ENCODE measurements around the gene RPS27A. TPM values are rescaled to one million over a fixed set of nuclear protein-coding genes. Genes with fewer than 3 reads are reported as not detected.
"Not testable (repeated sequence)": the region's sequence is repeated elsewhere in the genome, so short reads cannot be mapped to it uniquely, and the experiment has no call there.

Gene RPS27A
- total RNA-seq, 1 donor from 2014 or later = 443 TPM

DNA sequence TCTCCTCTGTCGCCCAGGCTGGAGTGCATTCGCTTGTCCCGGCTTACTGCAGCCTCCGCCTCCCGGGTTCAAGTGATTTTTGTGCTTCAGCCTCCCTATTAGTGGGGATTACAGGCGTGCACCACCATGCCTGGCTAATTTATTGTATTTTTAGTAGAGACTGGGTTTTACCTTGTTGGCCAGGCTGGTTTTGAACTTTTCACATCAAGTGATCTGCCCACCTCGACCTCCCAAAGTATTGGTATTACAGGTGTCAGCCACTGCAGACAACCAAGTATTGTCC is 1.1 kb downstream of the RPS27A start:
- no peak for ATAC-seq (ENCODE audit: poor library complexity)
- intact Hi-C loops (cut with DNase I) = no loop called here
- no peak for DNase-seq

DNA sequence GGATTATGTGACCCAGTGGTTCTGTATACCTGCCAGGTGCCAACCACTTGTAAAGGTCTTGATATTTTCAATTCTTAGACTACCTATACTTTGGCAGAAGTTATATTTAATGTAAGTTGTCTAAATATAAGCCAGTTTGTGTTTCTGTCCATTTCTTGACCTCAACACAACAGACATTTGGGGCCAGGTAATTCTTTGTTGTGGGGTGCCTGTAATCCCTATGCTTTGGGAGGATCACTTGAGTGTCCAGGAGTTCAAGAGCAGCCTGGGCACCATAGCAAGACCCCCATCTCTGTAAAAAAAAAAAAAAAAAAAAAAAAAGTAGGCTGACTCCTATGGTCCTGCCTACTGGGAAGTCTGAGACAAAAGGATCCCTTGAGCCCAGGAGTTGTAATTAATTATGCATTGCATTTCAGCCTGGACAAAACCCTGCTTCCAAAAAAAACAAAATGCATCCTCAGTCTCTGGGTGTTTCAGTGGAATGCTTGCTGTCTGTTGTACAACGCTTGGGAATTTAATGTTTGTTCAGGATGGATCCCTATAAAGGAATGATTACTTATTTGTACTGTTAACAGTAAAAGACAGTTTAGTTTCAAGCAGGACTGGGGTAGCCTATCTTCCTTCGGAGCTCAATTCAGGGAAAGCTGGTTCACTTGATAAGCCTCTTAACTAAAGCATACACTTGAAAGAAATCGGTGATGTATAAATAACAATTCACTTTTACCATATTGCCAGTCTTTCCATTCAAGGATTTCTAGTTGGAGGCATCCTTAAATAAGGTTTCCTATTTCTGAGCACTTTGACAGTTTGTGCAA is 3.4 kb downstream of the RPS27A start:
- ATAC-seq (ENCODE audit: poor library complexity) (no peak), DNase-seq (no peak)
- intact Hi-C loops (cut with DNase I) = no loop called here

DNA sequence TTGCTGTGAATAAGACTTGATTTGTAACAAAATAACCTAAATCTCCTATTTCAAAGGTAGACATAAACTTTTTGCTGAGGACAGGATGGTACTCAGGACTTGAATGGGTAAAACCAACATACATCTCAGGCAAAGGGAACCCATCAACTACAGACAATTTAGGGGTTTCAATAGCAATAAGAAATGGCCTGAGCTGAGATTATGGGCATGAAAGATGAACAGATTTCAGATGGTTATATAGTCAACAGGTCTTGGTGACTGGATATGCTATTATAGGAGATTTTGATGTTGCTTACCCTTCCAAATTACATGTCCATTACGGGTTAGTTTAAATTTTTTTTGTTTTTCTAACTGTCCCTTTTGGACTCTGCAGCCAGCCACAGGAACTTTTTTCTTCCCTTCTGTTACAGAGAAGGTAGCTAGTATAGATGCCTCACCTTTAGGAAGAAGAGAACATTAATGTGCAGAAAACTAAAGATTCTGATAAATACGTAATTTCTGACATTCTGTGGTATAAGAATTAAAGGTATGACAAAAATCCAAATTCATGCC is 4.6 kb downstream of the RPS27A start:
- intact Hi-C loops (cut with DNase I) = no loop called here
- no peak for ATAC-seq (ENCODE audit: poor library complexity)

DNA sequence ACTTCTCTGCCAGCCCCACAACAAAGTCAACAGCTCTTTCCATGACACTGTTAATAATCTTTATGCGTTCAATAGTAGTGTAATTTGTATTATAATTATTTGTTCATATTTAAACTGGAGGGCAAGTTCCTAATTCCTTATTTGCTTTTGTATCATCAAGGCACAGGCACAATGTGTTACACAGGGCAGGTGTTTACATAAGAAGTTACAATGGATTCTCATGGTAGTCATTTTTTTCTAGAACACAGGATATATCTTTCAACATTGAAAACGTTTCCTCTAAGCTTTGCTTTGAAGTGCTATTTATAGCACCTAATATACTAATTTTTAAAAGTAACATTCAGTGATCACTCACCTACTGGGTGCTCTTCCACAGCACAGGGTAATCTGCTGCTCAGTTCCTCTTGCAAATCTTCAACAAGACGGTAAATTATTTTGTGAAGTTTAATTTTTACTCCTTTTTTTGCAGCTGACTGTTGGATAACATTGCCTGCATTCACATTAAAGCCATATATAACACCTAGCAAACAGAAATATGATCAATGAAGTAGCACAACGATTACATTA is 7.3 kb downstream of the RPS27A start:
- intact Hi-C loops (cut with DNase I) = no loop called here
- ATAC-seq (ENCODE audit: poor library complexity) = no peak
- DNase-seq = no peak

More for the DNA sequence above, 4.6 kb downstream of the RPS27A start:
- DNase-seq = no peak

DNA sequence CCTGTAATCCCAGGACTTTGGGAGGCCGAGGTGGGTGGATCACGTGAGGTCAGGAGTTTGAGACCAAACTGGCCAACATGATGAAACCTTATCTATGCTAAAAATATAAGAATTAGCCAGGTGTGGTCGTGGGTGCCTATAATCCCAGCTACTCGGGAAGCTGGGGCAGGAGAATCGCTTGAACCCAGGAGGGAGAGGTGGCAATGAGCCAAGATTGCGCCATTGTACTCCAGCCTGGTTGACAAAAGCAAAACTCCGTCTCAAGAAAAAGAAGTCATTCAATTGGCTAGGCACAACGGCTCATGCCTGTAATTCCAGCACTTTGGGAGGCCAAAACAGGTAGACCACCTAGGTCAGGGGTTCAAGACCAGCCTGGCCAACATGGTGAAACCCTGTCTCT is 9.1 kb downstream of the RPS27A start:
- DNase-seq; ATAC-seq (ENCODE audit: poor library complexity); intact Hi-C loops (cut with DNase I): not testable (repeated sequence)

DNA sequence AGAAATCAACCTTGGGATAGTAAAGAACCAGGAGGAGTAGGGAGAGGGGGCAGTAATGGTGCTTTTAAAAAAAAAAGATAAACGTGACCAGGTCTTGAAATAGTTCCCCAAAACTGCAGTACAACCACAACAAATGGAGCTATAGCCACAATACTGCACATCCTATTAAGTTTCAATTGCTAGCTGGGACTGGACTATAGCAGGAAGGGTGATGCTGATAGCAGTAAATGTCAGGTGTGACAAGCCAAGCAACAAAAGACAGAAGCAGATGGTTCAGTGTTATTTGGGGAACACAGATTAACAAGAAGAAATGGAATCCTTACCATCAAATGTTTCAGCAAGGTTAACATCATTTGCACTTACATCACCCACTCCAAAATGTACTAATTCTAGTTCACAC is 10.1 kb downstream of the RPS27A start:
- ATAC-seq (ENCODE audit: poor library complexity) = no peak
- DNase-seq = no peak
- intact Hi-C loops (cut with DNase I) = no loop called here

DNA sequence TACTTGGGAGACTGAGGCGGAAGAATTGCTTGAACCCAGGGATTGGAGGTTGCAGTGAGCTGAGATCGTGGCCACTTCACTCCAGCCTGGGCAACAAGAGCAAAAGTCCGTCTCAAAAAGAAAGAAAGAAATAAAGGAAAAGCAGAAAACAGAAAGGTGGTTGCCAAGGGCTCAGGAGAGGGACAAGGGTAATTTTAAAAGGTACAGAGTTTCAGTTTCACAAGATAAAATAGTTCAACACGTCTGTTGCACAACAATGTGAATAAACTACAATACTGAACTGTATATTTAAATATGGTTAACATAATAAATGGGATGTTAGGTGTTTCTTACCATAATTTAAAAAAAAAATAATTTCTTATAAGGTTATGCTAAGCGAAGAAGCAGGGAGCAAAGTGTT is 12.9 kb downstream of the RPS27A start:
- intact Hi-C loops (cut with DNase I) = no loop called here
- ATAC-seq (ENCODE audit: poor library complexity) (no peak), DNase-seq (no peak)

DNA sequence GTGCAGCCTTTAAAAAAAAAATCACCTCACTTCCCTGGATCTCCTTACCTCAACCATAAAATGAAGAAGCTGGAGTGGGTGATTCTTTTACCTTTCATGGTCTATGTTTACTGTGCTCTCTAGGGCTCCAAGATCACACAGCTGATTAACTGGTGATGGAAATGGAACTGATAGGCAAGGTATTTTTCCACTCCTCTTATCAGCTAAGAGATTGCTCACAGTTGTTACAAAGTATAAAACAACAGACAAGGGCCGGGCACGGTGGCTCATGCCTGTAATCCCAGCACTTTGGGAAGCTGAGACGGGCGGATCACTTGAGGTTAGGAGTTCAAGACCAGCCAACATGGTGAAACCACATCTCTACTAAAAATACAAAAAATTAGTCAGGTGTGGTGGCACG is 14.5 kb downstream of the RPS27A start:
- no peak for ATAC-seq (ENCODE audit: poor library complexity)
- intact Hi-C loops (cut with DNase I) = no loop called here
- no peak for DNase-seq

DNA sequence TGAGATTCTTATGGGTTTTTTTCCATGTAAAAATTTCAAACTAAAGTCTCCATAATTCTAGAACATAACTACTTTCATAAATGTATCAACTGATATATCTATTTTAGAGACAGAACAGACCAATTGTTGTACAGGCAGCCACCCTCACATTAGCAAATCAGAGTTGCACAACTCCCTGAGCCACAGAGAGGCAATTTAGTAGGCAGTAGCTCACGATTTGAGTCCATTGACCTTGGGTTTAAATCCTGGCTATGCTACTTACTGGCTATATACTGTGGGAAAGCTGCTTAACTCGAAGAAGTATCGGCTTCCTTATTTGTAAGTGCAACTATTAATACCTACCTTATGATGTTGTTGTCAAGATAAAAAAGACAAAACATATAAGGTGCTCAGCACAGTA is 20.3 kb downstream of the RPS27A start:
- DNase-seq = no peak
- no peak for ATAC-seq (ENCODE audit: poor library complexity)
- intact Hi-C loops (cut with DNase I) = no loop called here

DNA sequence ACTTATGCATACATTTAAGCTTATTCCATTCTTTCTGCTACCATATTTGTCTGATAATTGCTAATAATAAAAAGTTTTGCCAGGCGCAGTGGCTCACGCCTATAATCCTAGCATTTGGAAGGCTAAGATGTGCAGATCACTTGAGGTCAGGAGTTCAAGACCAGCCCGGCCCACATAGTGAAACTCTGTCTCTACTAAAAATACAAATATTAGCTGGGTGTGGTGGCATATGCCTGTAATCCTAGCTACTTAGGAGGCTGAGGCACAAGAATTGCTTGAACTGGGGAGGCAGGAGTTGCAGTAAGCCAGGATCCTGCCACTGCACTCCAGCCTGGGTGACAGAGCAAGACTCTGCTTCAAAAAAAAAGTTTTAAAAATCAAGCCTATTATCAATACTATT is 27.1 kb downstream of the RPS27A start:
- intact Hi-C loops (cut with DNase I); DNase-seq; ATAC-seq (ENCODE audit: poor library complexity): not testable (repeated sequence)

DNA sequence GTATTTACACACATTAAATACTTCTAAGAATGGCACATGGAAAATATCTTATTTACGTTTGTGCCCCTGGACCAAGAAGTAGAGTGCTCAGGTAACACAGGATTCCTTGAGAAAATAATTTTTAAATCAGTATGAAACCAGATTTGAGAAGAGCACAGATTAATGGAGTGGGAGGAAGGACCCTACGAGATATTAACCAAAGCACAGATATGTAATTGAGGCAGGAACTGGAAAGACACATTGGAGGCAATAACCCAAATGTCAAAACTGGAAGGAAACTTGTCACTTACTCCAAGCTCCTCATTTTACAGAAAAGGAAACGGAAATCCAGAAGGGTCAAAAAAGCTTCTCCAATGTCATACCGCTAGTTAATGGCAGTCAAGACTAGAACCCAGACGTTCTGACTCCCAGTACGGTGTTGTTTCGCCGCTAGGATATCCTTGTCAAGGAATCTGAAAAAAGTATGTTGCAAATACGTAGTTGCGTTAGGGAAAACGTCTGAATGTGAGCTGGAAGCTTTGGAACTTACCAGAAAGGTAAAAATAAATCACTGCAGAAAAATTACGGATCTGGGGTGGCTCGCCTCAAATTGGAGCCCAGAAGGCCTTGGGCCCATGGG is 35.9 kb downstream of the RPS27A start:
- ATAC-seq (ENCODE audit: poor library complexity) = peak; percentile 5
- intact Hi-C loops (cut with DNase I) = no loop called here

DNA sequence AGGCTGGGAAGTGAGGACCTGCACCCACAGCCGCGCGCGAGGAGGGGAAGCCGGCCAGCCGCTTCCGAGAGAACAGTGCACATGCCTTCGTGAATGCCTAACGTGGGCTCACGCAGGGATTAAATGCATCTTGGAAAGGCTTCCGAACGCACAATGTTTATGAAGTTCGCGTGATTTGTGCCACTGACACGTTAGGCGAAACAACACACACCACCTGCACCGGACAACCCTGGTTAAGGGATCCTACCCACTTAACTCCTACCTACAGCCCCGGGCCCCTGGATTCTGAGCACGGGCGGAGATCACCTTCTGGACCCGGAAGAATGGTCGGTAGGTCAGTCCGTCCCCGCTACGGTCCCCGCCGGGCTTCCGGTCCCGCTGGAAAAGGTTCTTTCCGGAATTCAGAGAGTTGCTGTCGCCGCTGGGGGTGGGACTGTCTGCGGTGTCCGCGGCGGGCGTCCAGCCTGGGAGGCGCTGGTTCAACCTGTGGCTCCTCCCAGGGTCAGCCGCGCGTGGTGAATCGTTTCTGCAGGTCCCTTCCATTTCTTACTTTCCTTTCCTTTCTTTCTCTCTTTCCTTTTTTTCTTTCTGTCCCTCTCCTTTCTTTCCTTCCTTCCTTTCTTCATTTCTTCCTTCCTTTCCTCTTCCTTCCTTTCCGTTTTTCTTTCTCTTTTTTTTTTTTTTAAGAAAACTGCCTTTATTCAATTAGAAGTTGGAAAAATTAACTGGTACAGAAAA is 36.6 kb downstream of the RPS27A start, which contains the start of gene MTIF2:
Gene MTIF2 (minus strand): TSS at position 325 of the 738 bp plus-strand sequence. CDS start 5,373 bp downstream, outside the sequence.
- DNase-seq = peak; percentile 97
- ATAC-seq (ENCODE audit: poor library complexity) = peak; percentile 100
- intact Hi-C loops (cut with DNase I) = no loop called here

More for the DNA sequence above, 35.9 kb downstream of the RPS27A start:
- no peak for DNase-seq

DNA sequence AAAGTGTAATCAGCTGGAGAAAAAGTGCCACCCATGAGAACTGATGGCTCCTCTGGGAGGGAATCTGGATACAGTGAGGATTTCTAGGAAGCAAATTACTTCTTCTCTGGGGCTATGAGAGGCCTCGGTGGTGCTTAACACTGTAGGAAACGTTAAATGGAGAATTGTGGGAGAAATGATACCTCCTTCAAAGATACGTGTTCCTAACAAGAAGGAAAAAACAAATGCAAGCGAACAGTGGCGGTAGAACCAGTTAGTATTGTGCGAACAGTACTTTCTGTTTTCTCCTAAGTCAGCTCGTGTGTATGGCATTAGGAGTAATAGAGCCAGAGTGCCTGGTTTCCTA is 37.1 kb downstream of the RPS27A start:
- DNase-seq (no peak), ATAC-seq (ENCODE audit: poor library complexity) (peak; percentile 34)
- intact Hi-C loops (cut with DNase I) = no loop called here

DNA sequence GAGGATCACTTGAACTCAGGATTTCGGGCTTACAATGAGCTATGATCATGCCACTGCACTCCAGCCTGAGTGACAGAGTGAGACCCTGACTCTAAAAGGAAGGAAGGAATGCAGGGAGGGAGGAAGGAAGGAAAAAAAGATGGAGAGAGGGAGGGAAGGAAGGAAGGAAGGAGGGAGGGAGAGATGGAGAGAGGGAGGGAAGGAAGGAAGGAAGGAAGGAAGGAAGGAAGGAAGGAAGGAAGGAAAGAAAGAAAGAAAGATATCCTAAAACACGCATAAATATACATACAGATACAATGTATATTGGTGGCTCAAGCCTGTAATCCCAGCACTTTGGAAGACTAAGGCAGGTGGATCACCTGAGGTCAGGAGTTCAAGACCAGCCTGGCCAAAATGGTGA is 41.9 kb downstream of the RPS27A start:
- ATAC-seq (ENCODE audit: poor library complexity); DNase-seq; intact Hi-C loops (cut with DNase I): not testable (repeated sequence)

DNA sequence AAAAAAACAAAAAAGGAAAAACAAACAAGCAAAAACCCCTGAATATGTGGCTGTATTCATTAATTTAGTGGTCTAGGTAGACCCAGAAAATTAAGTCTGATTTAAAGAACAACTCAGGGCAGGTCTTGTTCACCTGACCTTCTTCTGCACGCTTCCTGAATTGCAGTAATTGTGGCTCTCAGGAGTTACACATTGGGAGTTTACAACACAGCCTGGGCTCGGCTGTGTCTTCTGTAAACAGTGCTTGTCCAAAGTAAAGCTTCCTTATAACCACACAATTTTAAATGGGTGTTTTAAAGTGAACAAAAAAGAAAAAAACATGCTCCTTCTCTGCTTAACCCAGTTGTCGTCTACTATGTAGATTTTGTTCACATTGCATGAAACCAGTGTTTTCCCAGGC is 44.8 kb downstream of the RPS27A start:
- DNase-seq (no peak), ATAC-seq (ENCODE audit: poor library complexity) (no peak)
- intact Hi-C loops (cut with DNase I) = no loop called here

DNA sequence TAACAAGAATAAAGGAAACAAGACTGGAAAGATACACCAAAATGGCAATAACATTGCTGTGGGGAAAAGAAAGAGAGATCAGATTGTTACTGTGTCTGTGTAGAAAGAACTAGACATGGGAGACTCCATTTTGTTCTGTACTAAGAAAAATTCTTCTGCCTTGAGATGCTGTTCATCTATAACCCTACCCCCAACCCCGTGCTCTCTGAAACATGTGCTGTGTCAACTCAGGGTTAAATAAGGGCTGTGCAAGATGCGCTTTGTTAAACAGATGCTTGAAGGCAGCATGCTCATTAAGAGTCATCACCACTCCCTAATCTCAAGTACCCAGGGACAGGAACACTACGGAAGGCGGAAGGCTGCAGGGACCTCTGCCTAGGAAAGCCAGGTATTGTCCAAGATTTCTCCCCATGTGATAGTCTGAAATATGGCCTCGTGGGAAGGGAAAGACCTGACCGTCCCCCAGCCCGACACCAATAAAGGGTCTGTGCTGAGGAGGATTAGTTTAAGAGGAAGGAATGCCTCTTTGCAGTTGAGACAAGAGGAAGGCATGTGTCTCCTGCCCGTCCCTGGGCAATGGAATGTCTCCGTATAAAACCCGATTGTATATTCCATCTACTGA is 46.8 kb downstream of the RPS27A start:
- ATAC-seq (ENCODE audit: poor library complexity); intact Hi-C loops (cut with DNase I); DNase-seq: not testable (repeated sequence)

DNA sequence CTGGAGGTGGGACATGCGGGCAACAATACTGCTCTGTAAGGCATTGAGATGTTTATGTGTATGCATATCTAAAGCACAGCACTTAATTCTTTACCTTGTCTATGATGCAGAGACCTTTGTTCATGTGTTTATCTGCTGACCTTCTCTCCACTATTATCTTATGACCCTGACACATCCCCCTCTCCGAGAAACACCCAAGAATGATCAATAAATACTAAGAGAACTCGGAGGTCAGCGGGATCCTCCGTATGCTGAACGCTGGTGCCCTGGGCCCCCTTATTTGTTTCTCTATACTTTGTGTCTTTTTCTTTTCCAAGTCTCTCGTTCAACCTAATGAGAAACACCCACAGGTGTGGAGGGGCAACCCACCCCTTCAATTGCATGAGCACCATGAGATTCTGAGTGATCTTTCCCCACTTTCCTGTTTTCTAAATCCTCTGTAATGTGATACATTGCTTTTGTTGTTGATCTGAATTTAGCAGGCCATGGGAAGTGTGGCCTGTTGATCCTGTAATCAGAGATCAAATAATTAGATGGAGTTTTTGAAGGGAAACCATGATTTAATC is 47.5 kb downstream of the RPS27A start:
- ATAC-seq (ENCODE audit: poor library complexity); DNase-seq; intact Hi-C loops (cut with DNase I): not testable (repeated sequence)

DNA sequence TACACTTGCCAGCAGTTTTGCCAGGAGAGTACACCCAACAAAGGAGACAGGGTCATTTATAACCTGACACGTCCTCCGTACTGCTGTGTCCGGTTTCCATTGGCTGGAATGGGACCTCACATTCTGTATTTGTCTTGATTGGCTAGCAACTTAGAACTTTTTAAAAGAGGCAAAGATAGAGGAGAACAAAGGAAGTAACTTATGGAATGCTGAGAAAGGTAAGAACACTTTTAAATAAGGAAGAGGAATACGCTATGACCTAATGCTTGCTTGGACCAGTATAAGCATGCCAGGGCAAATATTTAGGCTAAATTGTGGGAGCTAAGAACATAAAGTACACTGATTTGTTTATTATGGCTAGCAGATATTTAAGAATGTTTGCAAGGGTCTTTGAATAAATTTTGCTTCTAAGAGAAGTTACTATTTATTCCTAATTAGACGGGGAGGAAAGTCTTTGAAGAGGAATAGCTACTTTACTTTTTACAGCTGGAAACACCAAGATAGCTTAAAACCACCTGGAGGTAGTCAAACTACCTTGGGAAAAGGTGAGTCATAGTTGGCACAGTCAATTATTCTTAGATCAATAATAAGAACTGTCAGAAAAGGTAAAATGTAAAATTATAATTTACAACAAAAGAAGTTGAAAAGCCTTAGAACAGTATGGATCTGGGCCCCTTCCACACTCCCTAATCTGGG is 48.5 kb downstream of the RPS27A start:
- intact Hi-C loops (cut with DNase I); DNase-seq; ATAC-seq (ENCODE audit: poor library complexity): not testable (repeated sequence)

Measured in Right ventricle myocardium superior (tissue), 1 donor.